Body of pancreas (tissue), 4 donors: Measurements from ENCODE around the gene ACTR3C. TPM values are rescaled to one million over a fixed set of nuclear protein-coding genes. Genes with fewer than 3 reads are reported as not detected.

Source experiments
- ATAC-seq: fragments of 150-250 bp; one replicate; pipeline ENCODE4 v1.9.1; 2016
- DNase-seq, 4 donors: peaks; one replicate each; pipeline ENCODE4 v3.0.0-alpha.2; 2019
- H3K27ac ChIP-seq, 4 donors: fragments of 200-600 bp; sonication (generic); 1 replicate in 3 of 4; 2 replicates in 1 of 4; pipeline versions ENCODE4 v1.5.1 to v1.6.1; 2016 to 2019; ENCODE audit warnings: mild to moderate bottlenecking in 1 of 4, mixed read lengths in 1 of 4, moderate library complexity in 1 of 4
- H3K27me3 ChIP-seq, 2 donors: fragments of 200-600 bp; sonication (generic); one replicate each; pipeline ENCODE4 v1.6.0; 2016; ENCODE audit warnings: mild to moderate bottlenecking in 1 of 2
- H3K36me3 ChIP-seq, 2 donors: fragments of 200-600 bp; sonication (generic); replicated peaks in 1 of 2; 2 replicates each; pipeline ENCODE4 v1.5.1; 2016; ENCODE audit warnings: low read depth in 2 of 2; ENCODE audit not compliant: insufficient read depth in 1 of 2
- H3K4me1 ChIP-seq: fragments of 200-600 bp; sonication (generic); one replicate; pipeline ENCODE4 v1.6.0; 2016
- H3K4me3 ChIP-seq, 2 donors: fragments of 200-600 bp; sonication (generic); 1 replicate in 1 of 2; 2 replicates in 1 of 2; pipeline ENCODE4 v1.5.1; 2016 to 2019
- H3K9me3 ChIP-seq, 3 donors: fragments of 200-600 bp; sonication (generic); 1 replicate in 2 of 3; 2 replicates in 1 of 3; pipeline ENCODE4 v1.5.1; 2016
- CTCF ChIP-seq, 7 experiments: fragments of 450-650 bp in 4 of 7; fragments of 200-600 bp in 3 of 7; sonication (generic) in 3 of 7; IDR thresholded peaks; one replicate each; pipeline ENCODE4 v1.5.1; 2016 to 2019; ENCODE audit warnings: antibody characterized with exemption in 7 of 7
- POLR2A ChIP-seq, 3 donors: fragments of 450-650 bp; IDR thresholded peaks; one replicate each; pipeline ENCODE4 v1.6.1; 2016; ENCODE audit warnings: antibody characterized with exemption in 3 of 3, mild to moderate bottlenecking in 2 of 3
- WGBS, 2 donors: methylation state at CpG; one replicate each; pipeline ENCODE4 v1.1.5; 2017; 5-methylcytosine and 5-hydroxymethylcytosine counted together
- intact Hi-C: fragments of 100-400 bp; cut with DNase I; formaldehyde crosslinking; loops from one replicate; pipeline ENCODE4 v1.15.1; 2023
- total RNA-seq, 2 donors: library from RNA; depleted of rRNA; stranded (reverse); fragments of >200 nt; gene quantifications; one replicate each; pipeline ENCODE4 v1.1.0, GENCODE V29; 2016

Gene ACTR3C
- total RNA-seq, 2 donors from 2014 or later = 35.5 to 69.9 TPM

DNA sequence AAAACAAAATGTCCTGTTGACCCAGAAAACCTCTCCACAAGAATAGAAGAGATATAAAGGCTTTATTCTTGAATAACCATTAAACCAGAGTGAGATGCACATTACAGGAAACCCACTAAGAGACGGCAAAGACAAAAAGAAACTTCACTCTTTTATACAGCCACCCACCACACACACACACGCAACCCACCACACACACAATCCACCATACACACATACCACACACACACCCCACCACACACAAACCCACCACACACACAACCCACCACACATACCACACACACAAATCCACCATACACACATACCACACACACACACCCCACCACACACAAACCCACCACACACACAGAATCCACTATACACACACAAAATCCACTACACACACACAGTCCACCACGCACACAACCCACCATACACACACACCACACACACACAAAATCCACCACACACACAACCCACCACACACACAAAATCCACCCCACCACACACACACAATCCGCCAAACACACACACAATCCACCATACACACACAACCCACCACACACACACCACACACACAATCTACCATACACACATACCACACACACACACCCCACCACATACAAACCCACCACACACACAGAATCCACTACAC is 35.8 kb upstream of the ACTR3C start:
- intact Hi-C loops = no loop called here
- H3K4me1 ChIP-seq = peaks cover 22% of the 10 kb centered on the region
- no peak for TF ChIP-seq POLR2A (IDR thresholded peaks at IDR 0.05)
- TF ChIP-seq CTCF (IDR thresholded peaks at IDR 0.05) = no peak
- H3K36me3 ChIP-seq = no peaks in the 10 kb centered on the region
- DNase-seq (no peak), ATAC-seq (no peak)
- H3K27ac ChIP-seq = no peak overlapping the region
- no peaks in the 10 kb centered on the region for H3K9me3 ChIP-seq
- WGBS, 2 donors = 84 to 90% methylated on average over 4 of the region's 4 CpGs
- H3K4me3 ChIP-seq = no peak overlapping the region
- no peaks in the 10 kb centered on the region for H3K27me3 ChIP-seq

- DNase-seq = no peak
- peaks cover 22% of the 10 kb centered on the region for H3K4me1 ChIP-seq
- no peaks in the 10 kb centered on the region for H3K9me3 ChIP-seq
- H3K36me3 ChIP-seq = no peaks in the 10 kb centered on the region
- no peak for TF ChIP-seq CTCF (IDR thresholded peaks at IDR 0.05)
- TF ChIP-seq POLR2A (IDR thresholded peaks at IDR 0.05) = no peak
- no peak for ATAC-seq
- WGBS, 2 donors = 86 to 90% methylated on average over 4 of the region's 4 CpGs
- H3K4me3 ChIP-seq = no peak overlapping the region
- H3K27me3 ChIP-seq = no peaks in the 10 kb centered on the region
- intact Hi-C loops = no loop called here
- no peak overlapping the region for H3K27ac ChIP-seq
These were observed 35.1 kb upstream of the ACTR3C start for GRCh38 chr7:150358433-150358832.

DNA sequence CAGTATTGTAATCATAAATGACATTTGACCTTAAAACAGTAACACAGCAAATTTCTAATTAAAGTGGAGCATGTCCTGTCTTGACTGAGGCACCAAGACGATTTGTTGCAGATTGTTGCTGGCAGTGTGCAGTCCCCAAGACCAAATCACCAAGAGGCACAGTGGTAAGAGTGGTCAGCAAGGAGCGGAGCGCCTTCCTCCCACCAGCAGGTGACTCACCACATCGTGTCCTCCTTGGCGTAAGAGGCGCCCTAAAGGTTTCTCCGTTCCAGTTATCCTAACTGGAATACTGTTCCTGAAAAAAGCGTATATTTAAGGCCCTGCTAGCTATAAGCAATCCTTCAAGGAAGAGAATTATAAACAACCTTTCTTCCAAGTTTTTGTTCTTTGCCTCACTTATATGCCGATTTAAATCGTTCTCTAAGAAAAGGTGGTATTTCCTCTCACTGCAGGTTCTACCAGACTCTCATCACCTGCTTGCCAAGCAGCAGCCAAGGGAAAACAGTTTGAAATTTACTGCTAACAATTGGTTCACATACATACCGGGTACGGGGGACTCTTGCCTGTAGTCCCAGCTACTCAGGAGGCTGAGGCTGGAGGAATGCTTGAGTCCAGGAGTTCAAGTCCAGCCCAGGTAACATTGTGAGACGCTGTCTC is 34.6 kb upstream of the ACTR3C start:
- Histone ChIP-seq H3K4me3 (no peak overlapping the region), H3K27ac (no peak overlapping the region), H3K27me3 (no peaks in the 10 kb centered on the region), H3K36me3 (no peaks in the 10 kb centered on the region), H3K4me1 (peaks cover 22% of the 10 kb centered on the region), H3K9me3 (no peaks in the 10 kb centered on the region)
- intact Hi-C loops = no loop called here
- 81 to 91% methylated on average over 13 of the region's 13 CpGs for WGBS, 2 donors
- TF ChIP-seq POLR2A (IDR thresholded peaks at IDR 0.05) = no peak
- TF ChIP-seq CTCF (IDR thresholded peaks at IDR 0.05) = no peak
- DNase-seq (no peak), ATAC-seq (no peak)

DNA sequence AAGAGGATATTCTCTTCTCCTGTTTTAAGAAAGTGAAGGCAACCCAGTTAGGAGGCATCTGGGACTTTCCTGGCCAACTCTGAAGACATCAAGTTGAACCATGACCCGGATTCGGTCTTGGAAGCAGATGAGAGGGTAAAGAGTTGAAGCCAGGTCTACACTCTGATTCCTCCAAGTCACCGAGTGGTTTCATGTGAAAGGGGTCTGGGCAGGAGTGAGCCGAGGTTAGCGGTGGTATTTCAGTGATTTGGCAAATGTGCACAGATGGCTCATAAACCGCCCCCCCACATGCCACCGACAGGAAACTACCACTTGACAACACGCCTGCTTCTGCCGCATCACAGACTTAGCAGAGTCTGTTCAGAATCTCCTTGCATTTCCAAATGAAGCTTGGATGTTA is 33.9 kb upstream of the ACTR3C start:
- H3K27ac ChIP-seq = no peak overlapping the region
- no peak overlapping the region for H3K4me3 ChIP-seq
- ATAC-seq (no peak), DNase-seq (no peak)
- TF ChIP-seq CTCF (IDR thresholded peaks at IDR 0.05) = no peak
- TF ChIP-seq POLR2A (IDR thresholded peaks at IDR 0.05) = no peak
- no peaks in the 10 kb centered on the region for H3K36me3 ChIP-seq
- 53 to 64% methylated on average over 9 of the region's 9 CpGs for whole genome bisulfite sequencing, 2 donors
- intact Hi-C loops = no loop called here
- H3K9me3 ChIP-seq = no peaks in the 10 kb centered on the region
- peaks cover 22% of the 10 kb centered on the region for H3K4me1 ChIP-seq
- H3K27me3 ChIP-seq = no peaks in the 10 kb centered on the region
